HEK293 (cell line): ENCODE results near the gene PRPF31.

ENCODE experiments used
- CTCF ChIA-PET: fragments of 350-600 bp; formaldehyde crosslinking; extraction: SDS; loops from one replicate; lab custom pipeline; 2021; ENCODE audit warnings: antibody characterized with exemption; lab: Yijun Ruan, JAX
- POLR2A ChIA-PET: fragments of 300-600 bp; formaldehyde crosslinking; extraction: SDS; loops from one replicate; lab custom pipeline; 2020; ENCODE audit warnings: antibody characterized with exemption, inconsistent platforms; lab: Yijun Ruan, JAX
- H3K27ac ChIP-seq: fragments of 200-500 bp; sonication (Bioruptor generic); 2 replicates; pipeline ENCODE4 v1.5.1; 2014; ENCODE audit warnings: low read depth, low read length, control low read depth, inconsistent platforms; ENCODE audit errors: extremely low read depth
- H3K36me3 ChIP-seq, 2 experiments: fragments of 200-500 bp in 1 of 2; sonication (Bioruptor generic) in 1 of 2; 1 replicate in 1 of 2; 2 replicates in 1 of 2; pipeline ENCODE4 v1.5.1; 2014 to 2017; ENCODE audit warnings: inconsistent platforms in 2 of 2, low read length in 2 of 2; ENCODE audit not compliant: control insufficient read depth in 2 of 2, insufficient read depth in 1 of 2
- H3K4me1 ChIP-seq: fragments of 200-500 bp; sonication (Bioruptor generic); 2 replicates; pipeline ENCODE4 v1.5.1; 2014; ENCODE audit warnings: mild to moderate bottlenecking, low read length, inconsistent platforms; ENCODE audit not compliant: control insufficient read depth, insufficient read depth
- H3K4me3 ChIP-seq: 2 replicates; pipeline ENCODE4 v1.5.1; 2011; ENCODE audit warnings: low read depth, mild to moderate bottlenecking, control low read depth, low read length, moderate library complexity
- H3K9me3 ChIP-seq: fragments of 200-500 bp; sonication (Bioruptor generic); 2 replicates; pipeline ENCODE4 v1.5.1; 2014; ENCODE audit warnings: low read depth, low read length, inconsistent platforms; ENCODE audit not compliant: control insufficient read depth, insufficient read depth
- ELK4 ChIP-seq: IDR thresholded peaks from 2 replicates; pipeline ENCODE4 v1.6.1; 2011; ENCODE audit warnings: mild to moderate bottlenecking, low read depth, low read length, borderline replicate concordance
- GLI2 ChIP-seq: fragments of 450-650 bp; formaldehyde crosslinking; IDR thresholded peaks from 2 replicates; pipeline ENCODE4; 2017; ENCODE audit warnings: missing biosample characterization, missing genetic modification characterization, low read depth, borderline replicate concordance
- KLF8 ChIP-seq: fragments of 450-650 bp; formaldehyde crosslinking; IDR thresholded peaks from 2 replicates; pipeline ENCODE4 v1.5.1; 2016; ENCODE audit warnings: missing biosample characterization, missing genetic modification characterization
- PATZ1 ChIP-seq: fragments of 450-650 bp; formaldehyde crosslinking; IDR thresholded peaks from 2 replicates; pipeline ENCODE4 v1.5.1; 2016; ENCODE audit warnings: missing biosample characterization, missing genetic modification characterization
- REPIN1 ChIP-seq: fragments of 450-650 bp; formaldehyde crosslinking; IDR thresholded peaks from 2 replicates; pipeline ENCODE4 v1.5.1; 2017; ENCODE audit warnings: missing biosample characterization, missing genetic modification characterization, low read depth
- YY1 ChIP-seq: fragments of 450-650 bp; formaldehyde crosslinking; IDR thresholded peaks from 2 replicates; pipeline ENCODE4 v1.5.1; 2018; ENCODE audit warnings: missing biosample characterization, missing genetic modification characterization
- ZBTB1 ChIP-seq: fragments of 450-650 bp; formaldehyde crosslinking; IDR thresholded peaks from 2 replicates; pipeline ENCODE4 v1.5.1; 2016; ENCODE audit warnings: missing biosample characterization, missing genetic modification characterization
- ZBTB8A ChIP-seq: fragments of 450-650 bp; formaldehyde crosslinking; IDR thresholded peaks from 2 replicates; pipeline ENCODE4 v1.5.1; 2016; ENCODE audit warnings: missing biosample characterization, missing genetic modification characterization
- ZFP69B ChIP-seq: fragments of 450-650 bp; formaldehyde crosslinking; IDR thresholded peaks from 2 replicates; pipeline ENCODE4 v1.5.1; 2016; ENCODE audit warnings: missing biosample characterization, missing genetic modification characterization
- ZNF121 ChIP-seq: fragments of 450-650 bp; formaldehyde crosslinking; IDR thresholded peaks from 2 replicates; pipeline ENCODE4 v1.5.1; 2016; ENCODE audit warnings: missing biosample characterization, missing genetic modification characterization
- ZNF169 ChIP-seq: fragments of 450-650 bp; formaldehyde crosslinking; IDR thresholded peaks from 2 replicates; pipeline ENCODE4 v1.5.1; 2016; ENCODE audit warnings: missing biosample characterization, missing genetic modification characterization
- ZNF175 ChIP-seq: fragments of 450-650 bp; formaldehyde crosslinking; IDR thresholded peaks from 2 replicates; pipeline ENCODE4 v1.5.1; 2016; ENCODE audit warnings: missing biosample characterization, missing genetic modification characterization
- ZNF18 ChIP-seq: fragments of 450-650 bp; formaldehyde crosslinking; IDR thresholded peaks from 2 replicates; pipeline ENCODE4 v1.5.1; 2016; ENCODE audit warnings: missing biosample characterization, missing genetic modification characterization
- ZNF19 ChIP-seq: fragments of 450-650 bp; formaldehyde crosslinking; IDR thresholded peaks from 2 replicates; pipeline ENCODE4; 2016; ENCODE audit warnings: missing biosample characterization, missing genetic modification characterization, low read depth
- ZNF280C ChIP-seq: fragments of 450-650 bp; formaldehyde crosslinking; IDR thresholded peaks from 2 replicates; pipeline ENCODE4 v1.5.1; 2016; ENCODE audit warnings: missing biosample characterization, missing genetic modification characterization
- ZNF362 ChIP-seq: fragments of 450-650 bp; formaldehyde crosslinking; IDR thresholded peaks from 2 replicates; pipeline ENCODE4 v1.5.1; 2016; ENCODE audit warnings: missing biosample characterization, missing genetic modification characterization
- ZNF514 ChIP-seq: fragments of 450-650 bp; formaldehyde crosslinking; IDR thresholded peaks from 2 replicates; pipeline ENCODE4 v1.5.1; 2016; ENCODE audit warnings: missing biosample characterization, missing genetic modification characterization
- ZNF561 ChIP-seq: fragments of 450-650 bp; IDR thresholded peaks from 2 replicates; pipeline ENCODE4 v1.5.1; 2018; ENCODE audit warnings: missing biosample characterization, missing genetic modification characterization, borderline replicate concordance
- ZNF580 ChIP-seq: fragments of 450-650 bp; formaldehyde crosslinking; IDR thresholded peaks from 2 replicates; pipeline ENCODE4 v1.5.1; 2016; ENCODE audit warnings: missing biosample characterization, missing genetic modification characterization
- ZNF76 ChIP-seq: fragments of 450-650 bp; formaldehyde crosslinking; IDR thresholded peaks from 2 replicates; pipeline ENCODE4; 2016; ENCODE audit warnings: low read depth, missing biosample characterization, missing genetic modification characterization, borderline replicate concordance
- ZNF792 ChIP-seq: fragments of 450-650 bp; formaldehyde crosslinking; IDR thresholded peaks from 2 replicates; pipeline ENCODE4 v1.5.1; 2016; ENCODE audit warnings: missing biosample characterization, missing genetic modification characterization
- ZNF843 ChIP-seq: fragments of 450-650 bp; formaldehyde crosslinking; IDR thresholded peaks from 2 replicates; pipeline ENCODE4 v1.5.1; 2016; ENCODE audit warnings: missing biosample characterization, missing genetic modification characterization
- ZSCAN18 ChIP-seq: fragments of 450-650 bp; formaldehyde crosslinking; IDR thresholded peaks from 2 replicates; pipeline ENCODE4 v1.5.1; 2016; ENCODE audit warnings: missing biosample characterization, missing genetic modification characterization
- ZSCAN5A ChIP-seq: fragments of 450-650 bp; formaldehyde crosslinking; IDR thresholded peaks from 2 replicates; pipeline ENCODE4 v1.5.1; 2016; ENCODE audit warnings: missing biosample characterization, missing genetic modification characterization

Gene PRPF31

GRCh38 chr19:54115109-54116063 is at the start of gene PRPF31, which contains the start of gene TFPT:
PRPF31 (plus strand) TSS chr19:54115754; CDS start chr19:54118279, 2,525 bp downstream.
TFPT (minus strand) TSS chr19:54115657; CDS start chr19:54115269, 388 bp downstream.
- Histone ChIP-seq H3K27ac (peak within 1 kb of the TSS; percentile 80), H3K4me1 (peaks cover 7% of the 10 kb centered on the region), H3K9me3 (no peaks in the 10 kb centered on the region), H3K36me3 (peaks cover 42 to 52% of the 10 kb centered on the region in 2 experiments), H3K4me3 (peak within 1 kb of the TSS; percentile 95)
- ChIA-PET CTCF (interaction anchor here (0.6 to 1.5 kb wide), 6 partner anchors 22 to 272 kb away, joined by 3 read pairs; partner anchors contain the start of gene MBOAT7), POLR2A (interaction anchor here (0.5 to 6.2 kb wide), 21 partner anchors 8 to 1380 kb away, joined by 3 to 116 read pairs (median 5); partner anchors contain the start of genes CNOT3, LENG1, LENG8 and MBOAT7)
- peak; percentile 99 for TF ChIP-seq ZNF561 (tag by site-specific recombination)
- peak; percentile 73 for TF ChIP-seq ZFP69B (tag by site-specific recombination)
- peak; percentile 67; the same call in 1 of the 2 replicates for TF ChIP-seq ZSCAN18 (tag by site-specific recombination)
- TF ChIP-seq ZNF19 (tag by site-specific recombination), result 0 out of 2 replicates have a peak, but pooled peaks have one; percentile 16
- peak; percentile 84; the same call in 1 of the 2 replicates for TF ChIP-seq ZNF843 (tag by site-specific recombination)
- TF ChIP-seq ZNF514 (tag by site-specific recombination), result no peak
- TF ChIP-seq ZSCAN5A (tag by site-specific recombination), result 0 out of 2 replicates have a peak, but pooled peaks have one; percentile 26
- no peak for TF ChIP-seq ZNF280C (tag by site-specific recombination)
- TF ChIP-seq ZNF580 (tag by site-specific recombination), result peak; percentile 97
- peak; percentile 66; the same call in 1 of the 2 replicates for TF ChIP-seq REPIN1
- TF ChIP-seq GLI2 (tag by site-specific recombination), result no peak
- TF ChIP-seq ZBTB1, result no peak
- TF ChIP-seq ZNF18, result no peak
- no peak for TF ChIP-seq ZNF792 (tag by site-specific recombination)
- TF ChIP-seq ZNF76, result peak; percentile 100
- TF ChIP-seq ZNF121 (tag by site-specific recombination), result peak; percentile 42; the same call in 1 of the 2 replicates
- peak; percentile 79 for TF ChIP-seq YY1
- peak; percentile 41 for TF ChIP-seq ZBTB8A (tag by site-specific recombination)
- TF ChIP-seq ELK4, result no peak
- TF ChIP-seq PATZ1 (tag by site-specific recombination), result peak; percentile 92
- TF ChIP-seq KLF8 (tag by site-specific recombination), result peak; percentile 97
- TF ChIP-seq ZNF362, result 0 out of 2 replicates have a peak, but pooled peaks have one; percentile 43
- TF ChIP-seq ZNF169, result no peak
- TF ChIP-seq ZNF175, result no peak
